Body of pancreas (tissue), 4 donors: ENCODE results near the gene BBX. TPM values are rescaled to one million over a fixed set of nuclear protein-coding genes. Genes with fewer than 3 reads are reported as not detected.

ENCODE experiments used
- ATAC-seq: fragments of 150-250 bp; one replicate; pipeline ENCODE4 v1.9.1; 2016
- DNase-seq, 4 donors: peaks; one replicate each; pipeline ENCODE4 v3.0.0-alpha.2; 2019
- H3K27ac ChIP-seq, 4 donors: fragments of 200-600 bp; sonication (generic); 1 replicate in 3 of 4; 2 replicates in 1 of 4; pipeline versions ENCODE4 v1.5.1 to v1.6.1; 2016 to 2019; ENCODE audit warnings: mild to moderate bottlenecking in 1 of 4, mixed read lengths in 1 of 4, moderate library complexity in 1 of 4
- H3K27me3 ChIP-seq, 2 donors: fragments of 200-600 bp; sonication (generic); one replicate each; pipeline ENCODE4 v1.6.0; 2016; ENCODE audit warnings: mild to moderate bottlenecking in 1 of 2
- H3K36me3 ChIP-seq, 2 donors: fragments of 200-600 bp; sonication (generic); replicated peaks in 1 of 2; 2 replicates each; pipeline ENCODE4 v1.5.1; 2016; ENCODE audit warnings: low read depth in 2 of 2; ENCODE audit not compliant: insufficient read depth in 1 of 2
- H3K4me1 ChIP-seq: fragments of 200-600 bp; sonication (generic); one replicate; pipeline ENCODE4 v1.6.0; 2016
- H3K4me3 ChIP-seq, 2 donors: fragments of 200-600 bp; sonication (generic); 1 replicate in 1 of 2; 2 replicates in 1 of 2; pipeline ENCODE4 v1.5.1; 2016 to 2019
- H3K9me3 ChIP-seq, 3 donors: fragments of 200-600 bp; sonication (generic); 1 replicate in 2 of 3; 2 replicates in 1 of 3; pipeline ENCODE4 v1.5.1; 2016
- POLR2A ChIP-seq, 3 donors: fragments of 450-650 bp; IDR thresholded peaks; one replicate each; pipeline ENCODE4 v1.6.1; 2016; ENCODE audit warnings: antibody characterized with exemption in 3 of 3, mild to moderate bottlenecking in 2 of 3
- WGBS, 2 donors: methylation state at CpG; one replicate each; pipeline ENCODE4 v1.1.5; 2017; 5-methylcytosine and 5-hydroxymethylcytosine counted together
- intact Hi-C: fragments of 100-400 bp; cut with DNase I; formaldehyde crosslinking; loops from one replicate; pipeline ENCODE4 v1.15.1; 2023
- total RNA-seq, 2 donors: library from RNA; depleted of rRNA; stranded (reverse); fragments of >200 nt; gene quantifications; one replicate each; pipeline ENCODE4 v1.1.0, GENCODE V29; 2016
- TF ChIP-seq, protein P1 (sequence below), 7 experiments: fragments of 450-650 bp in 4 of 7; fragments of 200-600 bp in 3 of 7; sonication (generic) in 3 of 7; IDR thresholded peaks; one replicate each; pipeline ENCODE4 v1.5.1; 2016 to 2019; ENCODE audit warnings: antibody characterized with exemption in 7 of 7

BBX gene
- total RNA-seq, 2 donors from 2014 or later = 17.5 to 28.8 TPM

- H3K4me3 ChIP-seq = no peak overlapping the region
- peak; percentile 17 to 51 (median 32) for DNase-seq
- H3K9me3 ChIP-seq = no peaks in the 10 kb centered on the region
- H3K4me1 ChIP-seq = peaks cover 4% of the 10 kb centered on the region
- TF ChIP-seq, protein P1, sequence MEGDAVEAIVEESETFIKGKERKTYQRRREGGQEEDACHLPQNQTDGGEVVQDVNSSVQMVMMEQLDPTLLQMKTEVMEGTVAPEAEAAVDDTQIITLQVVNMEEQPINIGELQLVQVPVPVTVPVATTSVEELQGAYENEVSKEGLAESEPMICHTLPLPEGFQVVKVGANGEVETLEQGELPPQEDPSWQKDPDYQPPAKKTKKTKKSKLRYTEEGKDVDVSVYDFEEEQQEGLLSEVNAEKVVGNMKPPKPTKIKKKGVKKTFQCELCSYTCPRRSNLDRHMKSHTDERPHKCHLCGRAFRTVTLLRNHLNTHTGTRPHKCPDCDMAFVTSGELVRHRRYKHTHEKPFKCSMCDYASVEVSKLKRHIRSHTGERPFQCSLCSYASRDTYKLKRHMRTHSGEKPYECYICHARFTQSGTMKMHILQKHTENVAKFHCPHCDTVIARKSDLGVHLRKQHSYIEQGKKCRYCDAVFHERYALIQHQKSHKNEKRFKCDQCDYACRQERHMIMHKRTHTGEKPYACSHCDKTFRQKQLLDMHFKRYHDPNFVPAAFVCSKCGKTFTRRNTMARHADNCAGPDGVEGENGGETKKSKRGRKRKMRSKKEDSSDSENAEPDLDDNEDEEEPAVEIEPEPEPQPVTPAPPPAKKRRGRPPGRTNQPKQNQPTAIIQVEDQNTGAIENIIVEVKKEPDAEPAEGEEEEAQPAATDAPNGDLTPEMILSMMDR (IDR thresholded peaks at IDR 0.05) = peak in 5 of 7 experiments; percentile 13 to 49 (median 42)
- no peak for TF ChIP-seq POLR2A (IDR thresholded peaks at IDR 0.05)
- ATAC-seq = peak; percentile 68
- intact Hi-C loops = no loop called here
- 28 to 38% methylated on average over 2 of the region's 2 CpGs for WGBS, 2 donors
- H3K27me3 ChIP-seq = no peaks in the 10 kb centered on the region
- peaks cover 0 to 2% of the 10 kb centered on the region in 2 donors for H3K36me3 ChIP-seq
- H3K27ac ChIP-seq = no peak overlapping the region
Measured at GRCh38 chr3:107753494-107753893, 230.7 kb downstream of the BBX start.

- Histone ChIP-seq H3K27me3 (no peaks in the 10 kb centered on the region), H3K27ac (no peak overlapping the region), H3K36me3 (peaks cover 0 to 2% of the 10 kb centered on the region in 2 donors), H3K4me3 (no peak overlapping the region), H3K4me1 (peaks cover 4% of the 10 kb centered on the region), H3K9me3 (no peaks in the 10 kb centered on the region)
- intact Hi-C loops = no loop called here
- TF ChIP-seq, protein P1 (IDR thresholded peaks at IDR 0.05) = no peak
- no peak for TF ChIP-seq POLR2A (IDR thresholded peaks at IDR 0.05)
- DNase-seq = no peak
- ATAC-seq = peak; percentile 33
- 34 to 48% methylated on average over 4 of the region's 4 CpGs for WGBS, 2 donors
Measured at GRCh38 chr3:107753976-107754375, 231.2 kb downstream of the BBX start.

GRCh38 chr3:107756649-107757048 is 233.9 kb downstream of the BBX start:
- intact Hi-C loops = no loop called here
- ATAC-seq = no peak

DNA sequence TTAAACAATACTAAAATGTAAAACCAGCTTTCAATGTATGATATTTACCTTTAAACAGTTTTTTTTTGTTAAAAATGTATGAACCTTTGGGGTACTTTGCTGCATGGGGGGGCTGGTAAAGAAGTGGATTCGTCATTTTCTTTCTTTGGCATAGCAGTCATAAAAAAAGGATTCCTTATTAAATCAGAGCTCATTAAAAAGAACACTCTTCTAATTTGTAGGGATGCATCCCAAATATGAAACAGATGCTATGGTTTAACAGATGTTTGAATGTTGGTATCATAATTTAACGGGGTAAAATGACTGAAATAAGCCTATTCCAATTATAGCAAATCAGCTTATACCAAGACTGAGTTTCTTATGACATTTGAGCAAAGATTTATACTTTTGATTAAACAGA is 234.4 kb downstream of the BBX start:
- WGBS, 2 donors = 93 to 97% methylated on average over 2 of the region's 2 CpGs
- intact Hi-C loops = no loop called here
- DNase-seq (no peak), ATAC-seq (no peak)
- peaks cover 4% of the 10 kb centered on the region for H3K4me1 ChIP-seq
- H3K9me3 ChIP-seq = no peaks in the 10 kb centered on the region
- H3K4me3 ChIP-seq = no peak overlapping the region
- H3K36me3 ChIP-seq = peaks cover 0 to 2% of the 10 kb centered on the region in 2 donors
- TF ChIP-seq, protein P1 (IDR thresholded peaks at IDR 0.05) = no peak
- TF ChIP-seq POLR2A (IDR thresholded peaks at IDR 0.05) = no peak
- H3K27ac ChIP-seq = no peak overlapping the region
- no peaks in the 10 kb centered on the region for H3K27me3 ChIP-seq

More at GRCh38 chr3:107756649-107757048, 233.9 kb downstream of the BBX start:
- H3K4me3 ChIP-seq = no peak overlapping the region
- no peaks in the 10 kb centered on the region for H3K27me3 ChIP-seq
- WGBS, 2 donors = 83 to 88% methylated on average over 2 of the region's 2 CpGs
- peaks cover 0 to 2% of the 10 kb centered on the region in 2 donors for H3K36me3 ChIP-seq
- peaks cover 4% of the 10 kb centered on the region for H3K4me1 ChIP-seq
- no peaks in the 10 kb centered on the region for H3K9me3 ChIP-seq
- no peak overlapping the region for H3K27ac ChIP-seq
- TF ChIP-seq, protein P1 (IDR thresholded peaks at IDR 0.05) = no peak
- no peak for TF ChIP-seq POLR2A (IDR thresholded peaks at IDR 0.05)
- no peak for DNase-seq

DNA sequence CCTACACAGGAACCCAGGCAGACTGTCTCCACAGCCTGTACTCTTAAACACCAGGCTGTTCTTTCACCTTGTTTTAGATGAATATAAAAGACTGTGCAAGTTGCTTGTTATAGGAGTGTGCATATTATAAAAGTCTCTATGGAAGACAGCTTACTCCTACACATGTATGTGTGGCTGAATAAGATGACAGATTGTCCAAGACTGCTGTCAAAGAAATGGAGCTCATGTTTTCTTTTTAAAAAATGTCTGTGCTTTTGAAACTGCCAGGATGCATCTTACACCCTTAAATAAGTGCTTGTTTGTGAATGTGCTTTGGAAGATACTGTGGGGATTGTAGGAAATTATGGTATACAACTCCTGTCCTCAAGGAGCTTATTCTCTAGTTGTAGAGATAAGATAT is 237.4 kb downstream of the BBX start:
- intact Hi-C loops = no loop called here
- DNase-seq = no peak
- H3K9me3 ChIP-seq = no peaks in the 10 kb centered on the region
- no peak overlapping the region for H3K27ac ChIP-seq
- H3K4me1 ChIP-seq = no peaks in the 10 kb centered on the region
- ATAC-seq = no peak
- TF ChIP-seq POLR2A (IDR thresholded peaks at IDR 0.05) = no peak
- TF ChIP-seq, protein P1 (IDR thresholded peaks at IDR 0.05) = no peak
- no peaks in the 10 kb centered on the region for H3K27me3 ChIP-seq
- no peak overlapping the region for H3K4me3 ChIP-seq
- H3K36me3 ChIP-seq = peaks cover 0 to 2% of the 10 kb centered on the region in 2 donors
